DND-41 (cell line): ENCODE measurements around the gene PSMC3IP.
A peak's percentile ranks its signal among the peaks of the same experiment; 100 is the strongest.

Experiments used
- ATAC-seq: fragments of 200-7000 bp; cut with Tn5 transposase; 3 replicates; pipeline ENCODE4 v1.9.1; 2021; ENCODE audit warnings: low read depth; ENCODE audit not compliant: insufficient read depth
- DNase-seq: peaks from one replicate; pipeline ENCODE4 v3.0.0-alpha.2; 2020
- H2AFZ ChIP-seq: 2 replicates; pipeline ENCODE4 v1.6.0; 2012; ENCODE audit warnings: low read depth, low read length
- H3K27ac ChIP-seq: 2 replicates; pipeline ENCODE4 v1.5.1; 2012; ENCODE audit warnings: low read length, inconsistent platforms
- H3K27me3 ChIP-seq: fragments of 200-600 bp; sonication (generic); 2 replicates; pipeline ENCODE4 v1.6.0; 2012; ENCODE audit warnings: low read length, mild to moderate bottlenecking, inconsistent platforms; ENCODE audit not compliant: insufficient read depth, poor library complexity
- H3K36me3 ChIP-seq: 2 replicates; pipeline ENCODE4 v1.5.1; 2012; ENCODE audit warnings: low read length, inconsistent platforms; ENCODE audit not compliant: insufficient read depth
- H3K4me1 ChIP-seq: 2 replicates; pipeline ENCODE4 v1.5.1; 2012; ENCODE audit warnings: mild to moderate bottlenecking, low read length; ENCODE audit not compliant: insufficient read depth
- H3K4me2 ChIP-seq: 2 replicates; pipeline ENCODE4 v1.6.0; 2012; ENCODE audit warnings: mild to moderate bottlenecking, moderate library complexity, low read length, inconsistent platforms; ENCODE audit not compliant: insufficient read depth
- H3K4me3 ChIP-seq, 2 experiments: fragments of 200-600 bp in 1 of 2; shearing (Covaris generic) in 1 of 2; 2 replicates each; pipeline ENCODE4 v1.5.1; 2012 to 2016; ENCODE audit warnings: inconsistent platforms in 2 of 2, low read length in 2 of 2, mild to moderate bottlenecking in 2 of 2, low read depth in 1 of 2, moderate library complexity in 1 of 2
- H3K79me2 ChIP-seq: 2 replicates; pipeline ENCODE4 v1.6.0; 2012; ENCODE audit warnings: low read length, inconsistent platforms; ENCODE audit not compliant: insufficient read depth
- H3K9ac ChIP-seq: 2 replicates; pipeline ENCODE4 v1.6.0; 2012; ENCODE audit warnings: low read depth, mild to moderate bottlenecking, inconsistent platforms, low read length, moderate library complexity
- H3K9me3 ChIP-seq: 2 replicates; pipeline ENCODE4 v1.5.1; 2012; ENCODE audit warnings: low read length, moderate library complexity, mild to moderate bottlenecking, inconsistent platforms; ENCODE audit not compliant: insufficient read depth, severe bottlenecking
- H4K20me1 ChIP-seq: 2 replicates; pipeline ENCODE4 v1.6.0; 2012; ENCODE audit warnings: low read length; ENCODE audit not compliant: insufficient read depth
- EZH2 ChIP-seq: IDR thresholded peaks from 3 replicates; pipeline ENCODE4 v1.6.1; 2012; ENCODE audit warnings: borderline replicate concordance, low read depth, mild to moderate bottlenecking, moderate library complexity, low read length, inconsistent platforms; ENCODE audit not compliant: severe bottlenecking
- TF ChIP-seq, protein P1 (sequence below): IDR thresholded peaks from 2 replicates; pipeline ENCODE4 v1.5.1; 2012; ENCODE audit warnings: borderline replicate concordance, low read length, moderate library complexity, mild to moderate bottlenecking; ENCODE audit not compliant: poor library complexity, severe bottlenecking; ENCODE audit errors: extremely low read depth

Gene PSMC3IP

DNA sequence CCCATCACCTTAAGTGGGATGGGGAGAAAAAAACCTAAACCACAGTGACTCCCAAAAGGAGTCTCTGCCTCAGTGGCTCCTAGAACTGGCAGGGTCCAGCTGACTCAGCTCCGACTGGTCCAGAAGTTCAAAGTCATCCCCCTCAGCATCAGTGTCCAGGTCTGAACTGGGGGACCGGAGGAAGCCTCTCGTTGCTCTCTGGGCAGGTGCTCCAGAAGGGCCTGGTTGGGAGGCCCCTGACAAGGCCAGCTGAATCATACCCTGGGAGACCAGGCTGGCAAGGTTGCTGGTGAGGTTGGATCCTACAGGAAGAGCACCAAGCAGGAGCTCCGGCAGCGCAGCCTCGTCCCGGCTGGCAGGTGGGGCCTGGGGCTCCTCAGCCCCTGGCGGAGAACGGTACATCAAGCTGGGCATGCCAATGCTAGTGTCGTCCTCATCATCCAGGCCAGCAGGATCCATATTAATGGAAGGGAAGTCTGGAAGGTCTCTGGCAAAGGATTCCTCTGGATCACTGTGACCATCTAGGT, 4.3 kb upstream of the PSMC3IP start:
- H3K9me3 ChIP-seq = no peaks in the 10 kb centered on the region
- ATAC-seq (no peak), DNase-seq (no peak)
- peaks cover 27% of the 10 kb centered on the region for H3K79me2 ChIP-seq
- peaks cover 21% of the 10 kb centered on the region for H3K4me1 ChIP-seq
- no peak overlapping the region for H3K27ac ChIP-seq
- no peak overlapping the region for H2AFZ ChIP-seq
- no peak overlapping the region for H3K4me3 ChIP-seq
- H4K20me1 ChIP-seq = no peaks in the 10 kb centered on the region
- no peak overlapping the region for H3K4me2 ChIP-seq
- H3K27me3 ChIP-seq = no peaks in the 10 kb centered on the region
- TF ChIP-seq, protein P1, sequence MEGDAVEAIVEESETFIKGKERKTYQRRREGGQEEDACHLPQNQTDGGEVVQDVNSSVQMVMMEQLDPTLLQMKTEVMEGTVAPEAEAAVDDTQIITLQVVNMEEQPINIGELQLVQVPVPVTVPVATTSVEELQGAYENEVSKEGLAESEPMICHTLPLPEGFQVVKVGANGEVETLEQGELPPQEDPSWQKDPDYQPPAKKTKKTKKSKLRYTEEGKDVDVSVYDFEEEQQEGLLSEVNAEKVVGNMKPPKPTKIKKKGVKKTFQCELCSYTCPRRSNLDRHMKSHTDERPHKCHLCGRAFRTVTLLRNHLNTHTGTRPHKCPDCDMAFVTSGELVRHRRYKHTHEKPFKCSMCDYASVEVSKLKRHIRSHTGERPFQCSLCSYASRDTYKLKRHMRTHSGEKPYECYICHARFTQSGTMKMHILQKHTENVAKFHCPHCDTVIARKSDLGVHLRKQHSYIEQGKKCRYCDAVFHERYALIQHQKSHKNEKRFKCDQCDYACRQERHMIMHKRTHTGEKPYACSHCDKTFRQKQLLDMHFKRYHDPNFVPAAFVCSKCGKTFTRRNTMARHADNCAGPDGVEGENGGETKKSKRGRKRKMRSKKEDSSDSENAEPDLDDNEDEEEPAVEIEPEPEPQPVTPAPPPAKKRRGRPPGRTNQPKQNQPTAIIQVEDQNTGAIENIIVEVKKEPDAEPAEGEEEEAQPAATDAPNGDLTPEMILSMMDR = no peak
- no peak for TF ChIP-seq EZH2
- H3K9ac ChIP-seq = no peak overlapping the region
- H3K36me3 ChIP-seq = peaks cover 74% of the 10 kb centered on the region

DNA sequence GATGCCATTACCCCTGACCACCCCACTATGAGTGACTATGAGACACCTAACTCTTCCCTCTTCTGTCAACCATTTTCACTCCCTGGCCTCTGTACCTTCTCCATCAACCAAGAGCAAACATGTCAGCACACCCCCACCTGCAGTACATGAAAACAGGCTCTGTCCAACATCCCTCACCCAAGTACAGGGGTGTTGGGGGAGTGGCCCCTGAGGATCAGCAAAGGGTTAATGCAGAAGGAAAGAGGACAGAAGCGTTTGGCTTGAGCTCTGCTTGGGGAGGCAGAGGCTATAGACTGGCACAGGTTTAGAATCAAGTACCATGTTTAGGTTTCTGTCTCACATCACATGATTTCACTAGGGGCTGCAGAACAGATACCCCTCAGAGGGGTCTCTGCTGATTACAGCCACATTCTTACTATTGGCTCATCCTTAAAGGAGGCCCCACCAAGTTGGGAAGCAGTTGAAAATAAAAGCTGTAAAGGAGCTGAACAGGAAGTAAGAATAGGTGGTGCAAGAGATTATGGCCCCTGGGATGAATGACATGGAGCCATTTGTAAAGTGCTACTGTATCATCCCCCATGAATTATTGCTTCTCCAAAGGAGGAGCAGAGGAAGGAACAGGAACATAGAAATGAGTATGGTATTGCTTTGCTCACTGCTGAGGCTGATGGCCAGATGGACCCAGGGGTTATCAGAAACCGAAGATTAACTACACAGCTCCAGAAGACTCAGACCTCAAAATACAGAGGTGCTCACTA, 2.4 kb upstream of the PSMC3IP start:
- Histone ChIP-seq H3K36me3 (peaks cover 68% of the 10 kb centered on the region), H3K4me2 (0 out of 2 replicates have a peak overlapping the region, but pooled peaks have one; percentile 74), H3K27ac (no peak overlapping the region), H3K9ac (no peak overlapping the region), H2AFZ (no peak overlapping the region), H4K20me1 (no peaks in the 10 kb centered on the region; the same call in 1 of the 2 replicates), H3K79me2 (peaks cover 44% of the 10 kb centered on the region), H3K4me3 (no peak overlapping the region), H3K4me1 (peaks cover 40% of the 10 kb centered on the region), H3K9me3 (no peaks in the 10 kb centered on the region), H3K27me3 (no peaks in the 10 kb centered on the region)
- TF ChIP-seq, protein P1 = no peak
- no peak for TF ChIP-seq EZH2
- ATAC-seq (no peak), DNase-seq (no peak)

DNA sequence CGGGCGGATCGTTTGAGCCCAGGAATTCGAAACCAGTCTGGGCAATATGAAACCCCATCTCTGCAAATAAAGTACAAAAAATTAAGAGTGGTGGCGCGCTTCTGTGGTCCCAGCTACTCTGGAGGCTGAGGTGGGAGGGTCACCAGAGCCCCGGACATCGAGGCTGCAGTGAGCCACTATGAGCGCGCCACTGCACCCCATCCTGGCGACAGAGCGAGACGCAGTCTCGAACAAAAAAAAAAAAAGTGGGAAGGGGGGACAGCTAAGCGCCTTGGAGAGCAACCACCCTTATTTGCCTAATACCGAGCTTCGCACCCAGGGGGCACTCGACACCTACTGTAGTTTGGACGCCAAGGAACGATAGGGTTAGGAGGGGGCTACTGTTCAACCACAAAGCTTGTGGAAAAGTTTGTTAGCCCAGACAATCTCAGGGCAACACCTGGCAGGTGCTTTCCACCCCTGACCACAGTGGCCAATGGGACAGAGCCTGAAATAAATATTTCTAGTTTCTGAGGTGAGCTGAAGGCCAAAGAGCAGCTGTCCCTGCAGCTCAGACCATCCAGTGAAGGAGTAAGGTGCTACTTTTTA, 847 bp upstream of the PSMC3IP start:
- H3K27me3 ChIP-seq = no peaks in the 10 kb centered on the region
- no peaks in the 10 kb centered on the region for H3K9me3 ChIP-seq
- peak overlapping the region; percentile 74 for H3K4me2 ChIP-seq
- peaks cover under 1% of the 10 kb centered on the region; the same call in 1 of the 2 replicates for H4K20me1 ChIP-seq
- H3K79me2 ChIP-seq = peaks cover 59% of the 10 kb centered on the region
- H2AFZ ChIP-seq = peak overlapping the region; percentile 95
- peaks cover 67% of the 10 kb centered on the region for H3K36me3 ChIP-seq
- peaks cover 50% of the 10 kb centered on the region for H3K4me1 ChIP-seq
- H3K9ac ChIP-seq = peak overlapping the region; percentile 76
- peak overlapping the region; percentile 87 for H3K27ac ChIP-seq
- peak overlapping the region; percentile 89 to 92 for H3K4me3 ChIP-seq
- ATAC-seq (peak; percentile 75), DNase-seq (peak; percentile 90)
- TF ChIP-seq, protein P1 = peak; percentile 94
- TF ChIP-seq EZH2 = no peak
